Activated B cell treated with CpG ODN at 0.5 μM for 24 hours (primary cell): Measurements from ENCODE around the gene ACTRT2. TPM values are rescaled to one million over a fixed set of nuclear protein-coding genes. Genes with fewer than 3 reads are reported as not detected.

Source experiments
- ATAC-seq: fragments of 200-7000 bp; cut with Tn5 transposase; one replicate; pipeline ENCODE4 v1.10.0; 2021; ENCODE audit warnings: low read depth, mild to moderate bottlenecking, moderate library complexity
- CTCF ChIA-PET: fragments of 350-600 bp; sonication (Branson Sonifier 250); formaldehyde crosslinking; loops from one replicate; lab custom pipeline; 2021; ENCODE audit warnings: antibody characterized with exemption; lab: Charles Lee
- POLR2A ChIA-PET: fragments of 350-600 bp; sonication (Branson Sonifier 250); formaldehyde crosslinking; loops from one replicate; lab custom pipeline; 2021; ENCODE audit warnings: antibody characterized with exemption; lab: Charles Lee
- DNase-seq: peaks from one replicate; pipeline ENCODE4 v3.0.0; 2022
- H3K27ac Mint-ChIP-seq: one replicate; pipeline ENCODE4 v1.8.0; 2020; ENCODE audit warnings: mixed read lengths
- H3K27me3 Mint-ChIP-seq: one replicate; pipeline ENCODE4 v1.8.0; 2021; ENCODE audit warnings: mixed read lengths
- H3K36me3 Mint-ChIP-seq: one replicate; pipeline ENCODE4 v1.8.0; 2021; ENCODE audit warnings: low read depth, mixed read lengths
- H3K4me1 Mint-ChIP-seq: one replicate; pipeline ENCODE4 v1.8.0; 2021; ENCODE audit warnings: mixed read lengths
- H3K4me3 Mint-ChIP-seq: one replicate; pipeline ENCODE4 v1.8.0; 2020; ENCODE audit warnings: mild to moderate bottlenecking, mixed read lengths
- H3K9me3 Mint-ChIP-seq: one replicate; pipeline ENCODE4 v1.8.0; 2020; ENCODE audit warnings: mixed read lengths
- CTCF ChIP-seq: fragments of 200-600 bp; IDR thresholded peaks from one replicate; pipeline ENCODE4 v1.8.0; 2022; ENCODE audit warnings: antibody characterized with exemption, mild to moderate bottlenecking
- intact Hi-C: fragments of 100-400 bp; cut with micrococcal nuclease; formaldehyde crosslinking; loops from one replicate; pipeline ENCODE4 v1.15.1; 2024
- total RNA-seq: library from RNA; stranded (reverse); gene quantifications from 2 replicates; pipeline ENCODE4 v1.2.3, GENCODE V29; 2022

The ACTRT2 gene
- total RNA-seq, 1 donor from 2014 or later: not detected

GRCh38 chr1:3070309-3070643, 49.0 kb downstream of the ACTRT2 start:
- TF ChIP-seq CTCF: no peak
- intact Hi-C loops: no loop called here
- DNase-seq: no peak
- ATAC-seq: no peak
- ChIA-PET POLR2A (no interaction called here), CTCF (no interaction called here)
- H3K9me3 Mint-ChIP-seq: no peaks in the 10 kb centered on the region
- H3K27me3 Mint-ChIP-seq: peaks cover 22% of the 10 kb centered on the region
- H3K36me3 Mint-ChIP-seq: no peaks in the 10 kb centered on the region
- H3K4me1 Mint-ChIP-seq: peaks cover 4% of the 10 kb centered on the region
- no peak overlapping the region for H3K4me3 Mint-ChIP-seq
- no peak overlapping the region for H3K27ac Mint-ChIP-seq

GRCh38 chr1:3070644-3071564, 49.6 kb downstream of the ACTRT2 start:
- H3K4me1 Mint-ChIP-seq: peaks cover 4% of the 10 kb centered on the region
- CTCF ChIA-PET: no interaction called here
- H3K9me3 Mint-ChIP-seq: no peaks in the 10 kb centered on the region
- peaks cover 20% of the 10 kb centered on the region for H3K27me3 Mint-ChIP-seq
- POLR2A ChIA-PET: no interaction called here
- H3K27ac Mint-ChIP-seq: no peak overlapping the region
- H3K36me3 Mint-ChIP-seq: no peaks in the 10 kb centered on the region
- no peak for TF ChIP-seq CTCF
- intact Hi-C loops: no loop called here
- no peak for ATAC-seq
- no peak for DNase-seq
- peak overlapping the region; percentile 50 for H3K4me3 Mint-ChIP-seq

GRCh38 chr1:3071565-3072390, 50.5 kb downstream of the ACTRT2 start:
- no peaks in the 10 kb centered on the region for H3K36me3 Mint-ChIP-seq
- peaks cover 20% of the 10 kb centered on the region for H3K27me3 Mint-ChIP-seq
- no peak overlapping the region for H3K4me3 Mint-ChIP-seq
- ChIA-PET CTCF (no interaction called here), POLR2A (no interaction called here)
- no peaks in the 10 kb centered on the region for H3K9me3 Mint-ChIP-seq
- peaks cover 4% of the 10 kb centered on the region for H3K4me1 Mint-ChIP-seq
- TF ChIP-seq CTCF: no peak
- DNase-seq: no peak
- no peak for ATAC-seq
- intact Hi-C loops: no loop called here
- no peak overlapping the region for H3K27ac Mint-ChIP-seq

Other genes starting within 250 kb of the ACTRT2 start
- gene TTC34, start 219.8 kb upstream of the ACTRT2 start, total RNA-seq: 3.6 and 4.5 TPM in 2 replicates
- not detected in 2 replicates for gene PRDM16, start 47.7 kb downstream of the ACTRT2 start, total RNA-seq